ENCODE results near the gene EPPIN.

- TF ChIP-seq CTCF (IDR thresholded peaks at IDR 0.05) = no peak
- no peak for TF ChIP-seq POLR2AphosphoS5 (IDR thresholded peaks at IDR 0.05; ENCODE audit: low read depth, low read length)
- TF ChIP-seq TCF7L2 (IDR thresholded peaks at IDR 0.05; ENCODE audit: low read depth, low read length) = no peak
- TF ChIP-seq, protein P1, sequence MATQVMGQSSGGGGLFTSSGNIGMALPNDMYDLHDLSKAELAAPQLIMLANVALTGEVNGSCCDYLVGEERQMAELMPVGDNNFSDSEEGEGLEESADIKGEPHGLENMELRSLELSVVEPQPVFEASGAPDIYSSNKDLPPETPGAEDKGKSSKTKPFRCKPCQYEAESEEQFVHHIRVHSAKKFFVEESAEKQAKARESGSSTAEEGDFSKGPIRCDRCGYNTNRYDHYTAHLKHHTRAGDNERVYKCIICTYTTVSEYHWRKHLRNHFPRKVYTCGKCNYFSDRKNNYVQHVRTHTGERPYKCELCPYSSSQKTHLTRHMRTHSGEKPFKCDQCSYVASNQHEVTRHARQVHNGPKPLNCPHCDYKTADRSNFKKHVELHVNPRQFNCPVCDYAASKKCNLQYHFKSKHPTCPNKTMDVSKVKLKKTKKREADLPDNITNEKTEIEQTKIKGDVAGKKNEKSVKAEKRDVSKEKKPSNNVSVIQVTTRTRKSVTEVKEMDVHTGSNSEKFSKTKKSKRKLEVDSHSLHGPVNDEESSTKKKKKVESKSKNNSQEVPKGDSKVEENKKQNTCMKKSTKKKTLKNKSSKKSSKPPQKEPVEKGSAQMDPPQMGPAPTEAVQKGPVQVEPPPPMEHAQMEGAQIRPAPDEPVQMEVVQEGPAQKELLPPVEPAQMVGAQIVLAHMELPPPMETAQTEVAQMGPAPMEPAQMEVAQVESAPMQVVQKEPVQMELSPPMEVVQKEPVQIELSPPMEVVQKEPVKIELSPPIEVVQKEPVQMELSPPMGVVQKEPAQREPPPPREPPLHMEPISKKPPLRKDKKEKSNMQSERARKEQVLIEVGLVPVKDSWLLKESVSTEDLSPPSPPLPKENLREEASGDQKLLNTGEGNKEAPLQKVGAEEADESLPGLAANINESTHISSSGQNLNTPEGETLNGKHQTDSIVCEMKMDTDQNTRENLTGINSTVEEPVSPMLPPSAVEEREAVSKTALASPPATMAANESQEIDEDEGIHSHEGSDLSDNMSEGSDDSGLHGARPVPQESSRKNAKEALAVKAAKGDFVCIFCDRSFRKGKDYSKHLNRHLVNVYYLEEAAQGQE (IDR thresholded peaks at IDR 0.05; ENCODE audit: insufficient read depth in 1 of 2, low read depth in 2 of 2, low read length in 1 of 2) = no peak
- TF ChIP-seq SIN3A (IDR thresholded peaks at IDR 0.05; ENCODE audit: borderline replicate concordance, insufficient read depth, low read depth, low read length) = no peak
Measured at GRCh38 chr20:45548410-45548809, 1.2 kb upstream of the EPPIN start.

Measured in Panc1 (cell line).